Hematopoietic multipotent progenitor cell treated with erythropoietin and hydrocortisone succinate and interleukin-3 and kit ligand, for 15 days (in vitro differentiated cells): ENCODE measurements around the gene MLEC.

Experiments used
- DNase-seq: peaks from one replicate; pipeline ENCODE4 v3.0.0-alpha.2; 2015; ENCODE audit warnings: low spot score

The MLEC gene

DNA sequence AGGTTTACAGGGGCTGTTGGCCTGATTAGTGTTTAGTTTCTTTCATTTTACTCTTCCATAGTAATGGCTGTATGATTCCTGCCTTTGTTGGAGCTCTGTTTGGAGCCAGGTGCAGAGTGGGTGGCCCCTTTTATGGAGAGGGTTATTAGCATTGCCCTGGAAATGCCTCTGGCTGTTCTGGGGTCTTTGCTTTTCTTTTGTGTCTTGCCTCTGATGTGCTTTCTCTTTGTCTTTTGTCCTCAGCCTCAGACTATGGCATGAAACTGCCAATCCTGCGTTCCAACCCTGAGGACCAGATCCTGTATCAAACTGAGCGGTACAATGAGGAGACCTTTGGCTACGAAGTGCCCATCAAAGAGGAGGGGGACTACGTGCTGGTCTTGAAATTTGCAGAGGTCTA is 6.9 kb downstream of the MLEC start:
- no peak for DNase-seq

DNA sequence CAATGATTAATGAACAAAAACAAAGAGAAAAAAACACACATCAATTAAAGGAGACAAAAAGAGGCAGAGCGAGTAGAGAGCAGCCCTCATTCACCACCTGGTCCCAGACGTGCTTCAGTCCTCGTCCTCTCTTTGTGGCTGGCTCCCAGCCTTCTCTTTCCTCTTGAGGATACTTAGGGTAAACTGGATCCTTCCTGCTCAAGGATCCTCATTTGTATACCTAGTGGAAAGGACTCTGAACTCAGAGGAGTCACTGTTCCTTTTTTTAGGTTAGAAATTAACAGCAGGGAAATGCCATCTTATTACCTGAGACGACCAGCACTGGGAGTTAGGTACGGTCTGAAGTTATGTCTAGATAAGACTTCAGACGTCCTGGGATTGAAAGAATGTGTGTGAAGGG is 9.7 kb downstream of the MLEC start:
- no peak for DNase-seq

DNA sequence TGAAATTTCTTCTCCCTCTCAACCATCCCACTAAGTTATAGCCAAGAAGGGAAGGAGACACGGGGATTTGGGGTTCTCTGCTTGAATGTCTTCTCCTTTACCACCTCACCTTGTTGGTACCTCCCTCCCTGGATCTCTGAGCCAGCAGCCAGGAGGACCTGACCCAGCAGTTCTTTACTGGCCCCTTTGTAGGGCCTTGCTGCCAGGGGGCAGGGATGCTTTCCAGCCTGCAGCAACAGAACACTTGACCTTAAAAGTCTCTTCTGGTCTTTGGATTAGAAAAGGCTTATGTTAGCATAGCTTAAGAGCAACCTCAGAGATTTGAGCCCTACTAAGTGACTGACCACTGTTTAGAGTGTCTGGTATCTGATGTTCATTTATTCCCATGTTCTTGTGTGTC is 10.4 kb downstream of the MLEC start:
- no peak for DNase-seq

DNA sequence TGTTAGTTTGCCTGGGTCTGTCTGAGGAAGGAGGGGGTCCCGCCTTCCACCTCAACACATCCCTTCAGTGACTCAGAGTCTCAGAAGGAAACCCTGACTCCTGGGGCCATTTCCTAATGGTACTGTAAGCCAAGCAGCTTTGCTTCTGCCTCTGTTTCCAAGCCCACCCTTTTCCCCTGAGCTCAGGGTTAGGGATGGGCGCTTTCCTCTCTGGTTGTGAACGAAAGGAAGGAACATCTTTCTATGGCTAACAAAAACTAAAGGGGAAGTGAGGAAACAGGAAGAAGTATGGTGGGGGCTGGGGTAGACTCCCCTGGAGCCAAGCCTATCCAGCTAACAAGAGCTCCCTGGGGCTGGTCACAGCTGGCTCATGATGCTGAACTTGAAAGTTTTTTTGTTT is 11.7 kb downstream of the MLEC start:
- no peak for DNase-seq

DNA sequence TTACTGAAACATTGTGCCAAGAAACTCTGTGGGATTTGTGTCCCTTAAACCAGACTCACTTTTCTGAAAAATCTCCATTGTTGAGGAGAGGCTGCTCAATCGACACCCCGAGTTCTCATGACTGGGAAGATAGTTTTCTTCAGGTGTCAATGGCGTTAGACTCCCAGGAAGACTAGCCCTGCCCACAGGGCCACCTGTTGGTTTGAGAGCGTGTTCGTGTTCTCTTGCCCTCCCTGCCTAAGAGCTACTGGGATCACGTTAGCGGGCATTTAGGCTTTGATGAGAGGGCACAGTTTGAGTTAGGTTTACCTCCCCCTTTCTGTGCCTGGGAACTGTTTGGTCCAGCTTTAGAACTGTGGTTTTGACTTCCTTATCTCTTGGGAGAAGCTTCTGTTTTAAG is 12.6 kb downstream of the MLEC start:
- DNase-seq, result no peak

DNA sequence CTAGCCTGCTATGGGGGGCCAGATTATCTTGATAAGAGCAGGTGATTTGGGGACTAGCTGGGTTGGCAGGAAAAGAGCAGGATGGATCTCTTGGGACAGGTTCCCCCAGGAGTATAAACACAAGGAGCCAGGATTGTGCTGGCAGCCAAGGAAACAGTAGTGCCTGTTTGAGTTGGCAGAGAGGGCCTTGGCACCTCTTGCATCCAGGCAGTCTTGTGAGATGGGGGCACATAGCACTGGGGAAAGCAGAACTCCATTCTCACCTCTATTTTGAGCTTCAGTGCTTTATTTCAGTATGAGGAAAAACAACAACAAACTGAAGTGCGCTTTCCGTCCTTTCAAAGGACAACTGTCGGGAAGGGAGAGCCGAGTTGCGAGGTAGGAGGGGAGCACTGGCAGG is 13.9 kb downstream of the MLEC start:
- no peak for DNase-seq

DNA sequence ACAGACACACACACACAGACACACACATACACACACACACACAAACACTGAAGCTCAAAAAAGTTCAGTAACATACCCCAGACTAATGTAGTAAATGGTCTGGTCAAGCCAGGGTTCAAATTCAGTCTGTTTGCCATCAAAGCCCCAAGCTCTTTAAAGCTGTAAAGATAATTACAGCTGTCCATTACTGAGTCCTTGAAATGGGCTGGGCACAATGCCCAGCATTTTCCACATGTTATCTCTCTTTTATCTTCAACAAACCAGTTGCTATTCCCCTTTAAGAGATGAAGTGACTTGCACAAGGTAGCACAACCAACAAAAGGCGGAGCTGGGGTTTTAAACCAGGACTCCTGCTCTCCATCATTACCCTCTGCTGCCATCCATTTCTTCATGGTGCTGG is 15.7 kb downstream of the MLEC start:
- DNase-seq, result no peak

DNA sequence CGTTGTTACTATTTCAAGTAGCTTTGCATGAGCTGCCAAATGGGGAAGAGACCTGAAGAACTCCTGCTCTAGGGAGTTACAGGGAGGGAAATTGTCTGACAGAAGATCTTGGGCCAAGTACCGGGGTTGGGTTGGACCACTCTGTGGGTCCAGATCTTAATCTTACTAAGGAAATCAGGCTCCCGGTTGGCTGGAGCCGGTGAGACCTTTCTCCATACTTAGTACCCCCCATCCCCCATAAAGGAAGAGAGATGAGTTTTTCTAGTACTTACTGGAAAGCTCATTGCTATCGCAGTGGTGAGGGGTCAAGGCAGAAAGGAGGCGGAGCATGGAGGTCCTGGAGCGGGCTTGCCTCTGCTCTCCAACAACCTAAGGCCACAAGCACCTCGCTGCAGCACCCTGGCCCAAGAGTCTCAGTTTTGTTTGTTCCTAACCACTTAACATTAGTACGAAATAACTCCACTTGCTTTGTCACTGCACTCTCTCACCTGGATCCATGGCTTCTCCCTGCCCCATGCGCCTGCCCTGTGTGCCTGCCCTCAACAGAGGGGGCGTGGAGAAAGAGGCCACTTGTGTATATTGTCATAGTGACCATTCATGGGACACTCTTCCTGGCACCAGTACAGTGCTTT is 16.5 kb downstream of the MLEC start:
- DNase-seq, result no peak

DNA sequence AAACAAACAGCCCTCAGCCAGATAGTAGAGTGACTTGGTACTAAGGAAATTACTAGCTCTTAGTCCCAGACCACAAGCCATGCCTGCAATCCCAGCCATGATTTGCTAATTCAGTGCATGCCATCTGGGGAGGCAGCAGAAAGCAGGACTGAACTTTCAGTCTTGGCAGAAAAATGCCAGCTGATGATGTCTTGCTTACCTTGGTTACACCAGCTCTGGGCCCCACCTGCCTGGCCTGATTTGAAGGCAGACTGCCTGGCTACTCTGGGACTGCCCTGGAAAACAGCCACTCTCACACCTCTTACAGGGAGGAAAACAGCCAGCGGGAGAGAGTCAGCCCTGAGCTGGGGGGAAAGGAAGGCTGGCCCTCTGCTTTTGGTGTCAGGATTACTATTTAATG is 18.7 kb downstream of the MLEC start:
- DNase-seq, result no peak

DNA sequence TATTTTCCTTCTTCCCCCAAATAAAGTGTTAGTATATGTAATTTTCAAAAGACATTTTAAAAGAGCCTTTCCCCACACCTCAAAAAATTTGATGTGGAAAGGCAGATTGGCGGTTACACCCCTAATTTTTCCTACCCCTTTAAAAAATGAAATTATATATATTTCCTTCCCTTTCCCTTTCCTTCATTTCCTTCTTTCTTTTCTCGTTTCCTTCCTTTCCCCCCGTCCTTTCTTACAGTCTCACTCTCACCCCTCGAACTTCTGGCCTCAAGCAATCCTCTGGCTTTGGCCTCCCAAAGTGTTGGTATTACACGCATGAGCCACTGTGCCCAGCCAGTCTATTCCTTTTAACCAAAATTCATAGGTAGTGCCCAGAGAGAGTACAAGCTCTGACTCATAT is 19.1 kb downstream of the MLEC start:
- no peak for DNase-seq

DNA sequence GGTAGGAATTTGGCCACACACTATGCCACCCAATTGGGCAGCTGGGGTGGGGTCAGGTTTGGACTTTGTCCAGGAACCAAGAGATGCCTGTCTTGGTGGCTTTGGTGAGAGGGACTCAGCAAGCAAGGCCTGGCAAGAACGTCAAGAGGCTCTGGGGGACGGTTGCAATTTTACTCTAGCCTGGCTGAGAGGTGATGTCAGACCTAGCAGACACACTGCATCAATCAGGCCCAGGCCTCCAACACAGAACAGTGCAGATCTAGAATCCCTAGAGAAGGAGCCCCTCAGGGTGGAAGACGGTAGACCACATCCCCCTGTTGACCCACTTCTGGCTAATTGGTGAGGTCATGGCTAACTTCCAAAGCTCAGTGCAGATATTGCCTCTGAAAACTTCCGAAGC is 21.7 kb downstream of the MLEC start:
- no peak for DNase-seq

DNA sequence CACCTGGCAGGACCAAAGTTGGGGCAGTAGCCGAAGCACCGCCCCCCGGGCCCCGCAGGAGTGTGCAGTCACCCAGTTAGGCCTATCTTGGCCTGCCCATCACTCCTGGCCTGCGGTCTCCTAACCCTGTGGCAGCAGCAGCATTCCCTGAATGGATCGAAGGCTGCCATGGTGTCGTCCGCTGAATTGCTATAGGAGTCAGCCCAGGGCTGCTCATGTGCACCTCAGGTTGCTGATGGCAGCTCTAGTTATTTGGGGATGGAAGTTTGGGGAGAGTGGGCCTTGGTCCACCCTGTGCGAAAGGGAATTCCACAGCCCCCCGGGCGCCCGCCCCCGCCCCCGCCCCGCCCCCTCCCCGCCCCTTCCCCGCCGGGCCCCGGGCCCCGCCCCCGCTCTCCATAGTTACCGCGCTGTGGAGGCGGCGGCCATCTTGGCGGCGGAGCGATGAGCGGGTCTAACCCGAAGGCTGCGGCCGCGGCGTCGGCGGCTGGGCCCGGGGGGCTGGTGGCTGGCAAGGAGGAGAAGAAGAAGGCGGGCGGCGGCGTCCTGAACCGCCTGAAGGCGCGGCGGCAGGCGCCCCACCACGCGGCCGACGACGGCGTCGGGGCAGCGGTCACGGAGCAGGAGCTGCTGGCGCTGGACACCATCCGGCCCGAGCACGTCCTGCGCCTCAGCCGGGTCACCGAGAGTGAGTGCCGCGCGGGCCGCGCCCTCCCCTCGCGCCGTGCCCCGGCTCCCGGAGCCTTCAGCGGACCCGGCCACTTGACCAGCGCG is 23.3 kb downstream of the MLEC start, which contains the start of gene UNC119B:
TSS of gene UNC119B (plus strand) at position 428 of the 774 bp plus-strand sequence. CDS start at position 445, 17 bp downstream.
- peak; percentile 69 for DNase-seq

DNA sequence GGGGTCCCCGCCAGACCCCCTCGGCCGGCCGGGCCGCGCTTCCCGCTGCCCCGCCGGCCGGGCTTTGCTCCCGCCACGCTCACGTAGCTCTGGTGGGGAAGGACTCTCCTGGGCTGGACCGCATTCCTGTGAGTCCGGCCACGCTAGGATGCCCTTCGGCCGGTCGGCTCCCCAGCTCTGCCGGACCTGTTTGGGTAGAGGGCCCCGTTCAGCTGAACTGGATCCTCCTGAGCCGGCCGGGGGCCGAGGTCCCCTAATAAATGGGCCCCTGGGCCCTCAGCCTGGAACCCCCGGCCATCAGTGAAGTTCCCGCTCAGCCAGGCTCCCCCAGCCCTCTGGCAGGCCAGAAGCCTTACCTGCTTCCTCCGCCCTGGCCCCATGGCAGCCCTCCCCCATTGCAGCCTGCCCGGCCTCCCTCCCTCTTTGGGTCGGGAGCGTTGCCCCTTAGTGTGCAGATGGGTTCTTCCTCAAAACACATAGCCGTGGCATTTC is 23.9 kb downstream of the MLEC start:
- DNase-seq, result no peak

DNA sequence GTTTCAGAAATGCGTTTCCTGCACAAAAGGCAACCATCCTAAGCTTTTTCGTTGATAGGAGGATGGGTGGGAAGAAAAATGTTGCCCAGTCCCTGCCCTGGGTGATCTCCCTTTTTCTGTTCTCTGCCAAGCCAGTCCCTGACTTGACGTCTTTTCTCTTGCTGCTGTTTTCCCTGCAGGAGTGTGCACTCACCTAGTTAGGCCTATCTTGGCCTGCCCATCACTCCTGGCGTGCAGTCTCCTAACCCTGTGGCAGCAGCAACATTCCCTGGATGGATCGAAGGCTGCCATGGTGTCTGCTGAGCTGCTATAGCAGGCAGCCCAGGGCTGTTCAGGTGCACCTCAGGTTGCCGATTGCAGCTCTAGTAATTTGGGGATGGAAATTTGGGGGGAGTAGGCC is 24.5 kb downstream of the MLEC start:
- no peak for DNase-seq

DNA sequence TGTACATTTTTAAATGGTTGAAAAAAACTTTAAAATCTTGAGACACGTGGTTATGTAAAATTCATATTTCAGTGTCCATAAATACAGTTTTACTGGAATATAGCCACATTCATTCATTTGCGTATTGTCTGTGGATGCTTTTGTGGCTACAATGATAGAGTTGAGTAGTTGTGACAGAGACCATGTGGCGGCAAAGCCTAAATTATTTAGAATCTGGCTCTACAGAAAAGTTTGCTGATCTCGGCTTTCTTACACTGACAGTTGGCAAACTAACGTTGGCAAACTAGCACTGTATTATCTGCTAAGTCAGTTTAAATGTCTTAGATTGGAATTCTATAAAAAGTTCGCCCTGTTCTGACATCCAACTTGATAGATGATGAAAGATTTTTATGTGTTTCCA is 25.7 kb downstream of the MLEC start:
- DNase-seq, result no peak

DNA sequence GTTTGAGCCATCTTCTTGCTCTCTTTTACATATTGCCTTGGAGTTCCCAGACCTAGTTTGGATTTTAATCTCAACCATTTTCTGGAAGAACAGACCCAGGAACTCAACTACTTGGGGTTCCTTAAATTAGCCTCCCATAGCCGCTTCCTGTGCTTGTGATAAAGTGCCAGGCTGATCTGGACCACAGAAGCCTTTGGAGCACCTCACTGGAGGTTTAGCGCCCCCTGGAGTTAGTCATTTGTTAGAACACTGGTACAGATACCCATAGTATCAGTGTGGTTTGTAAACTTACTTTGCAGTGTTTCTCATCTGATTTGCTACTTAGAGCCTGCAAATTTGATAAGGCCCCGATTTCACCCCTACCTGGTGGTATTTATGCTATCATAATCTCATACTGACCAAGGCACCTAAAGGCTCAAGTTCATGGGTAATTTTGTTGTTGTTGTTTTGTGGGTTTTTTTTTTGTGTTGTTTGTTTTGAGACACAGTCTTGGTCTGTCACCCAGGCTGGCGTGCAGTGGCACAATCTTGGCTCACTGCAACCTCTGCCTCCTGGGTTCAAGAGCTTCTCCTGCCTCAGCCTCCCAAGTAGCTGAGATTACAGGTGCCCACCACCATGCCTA is 27.0 kb downstream of the MLEC start:
- peak; percentile 90 for DNase-seq

DNA sequence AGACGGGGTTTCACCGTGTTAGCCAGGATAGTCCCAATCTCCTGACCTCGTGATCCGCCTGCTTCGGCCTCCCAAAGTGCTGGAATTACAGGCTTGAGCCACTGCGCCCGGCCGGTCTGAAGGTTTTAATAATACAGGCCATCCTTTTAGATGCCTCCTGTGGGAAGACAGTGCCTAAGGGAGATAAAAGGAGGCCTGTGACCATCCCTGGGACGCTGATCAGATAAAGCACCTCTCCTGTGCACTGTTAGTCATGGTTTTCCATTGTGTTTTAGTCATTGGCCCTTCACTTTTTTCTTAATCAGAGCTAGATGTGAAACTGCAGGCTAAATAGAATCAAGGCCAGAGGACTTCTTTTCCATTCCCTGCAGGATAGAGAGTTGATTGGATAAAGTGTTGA is 31.1 kb downstream of the MLEC start:
- no peak for DNase-seq

DNA sequence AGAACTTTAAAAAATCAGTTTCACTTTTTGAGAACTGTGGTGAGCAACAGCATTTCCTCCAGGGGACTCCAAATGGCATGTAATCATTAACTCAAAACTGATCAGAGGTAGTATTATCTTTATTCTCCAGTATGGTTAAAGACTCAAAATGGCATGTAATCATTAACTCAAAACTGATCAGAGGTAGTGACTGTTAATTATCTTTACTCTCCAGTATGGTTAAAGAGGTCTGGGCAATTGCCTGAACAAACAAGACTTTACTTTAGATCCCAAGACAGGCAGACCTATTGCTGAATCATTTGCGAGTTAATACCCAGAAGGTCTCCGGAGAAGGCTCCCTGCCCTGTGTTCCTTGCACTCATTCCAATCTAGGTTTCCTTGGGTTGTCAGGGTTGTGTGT is 32.1 kb downstream of the MLEC start:
- peak; percentile 55 for DNase-seq

DNA sequence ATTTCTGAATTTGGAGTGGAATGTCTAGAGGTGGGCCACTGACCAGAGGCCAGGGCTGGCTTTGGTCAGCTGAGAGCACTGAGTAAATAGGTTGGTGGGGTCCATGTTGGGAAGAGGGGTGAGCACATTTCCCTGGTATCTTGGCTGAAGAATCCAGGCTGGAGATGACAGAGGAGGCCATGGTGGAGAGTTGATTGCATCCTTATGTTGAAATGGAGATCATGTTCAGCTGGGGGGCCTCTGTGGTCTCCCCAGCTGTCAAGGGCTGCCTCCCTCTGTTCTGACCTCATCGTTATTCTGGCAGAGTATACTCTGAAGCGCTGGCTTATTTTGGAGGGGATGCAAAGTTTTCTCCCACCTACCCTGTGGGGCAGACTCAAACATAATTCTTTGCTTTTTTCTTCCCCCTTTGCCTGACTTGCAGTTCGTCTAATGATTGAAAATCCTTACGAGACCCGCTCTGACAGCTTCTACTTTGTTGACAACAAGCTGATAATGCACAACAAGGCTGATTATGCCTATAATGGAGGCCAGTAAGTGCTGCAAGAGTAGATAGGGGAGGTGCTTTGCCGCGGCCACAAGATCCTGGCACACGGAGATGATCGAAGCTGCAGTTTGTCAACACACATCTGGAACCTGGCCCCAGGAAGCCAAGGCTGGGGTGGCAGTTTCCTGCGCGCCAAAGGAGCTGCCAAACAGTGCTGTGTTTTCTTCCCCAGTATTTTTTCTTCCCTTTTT is 32.7 kb downstream of the MLEC start:
- DNase-seq, result peak; percentile 83

DNA sequence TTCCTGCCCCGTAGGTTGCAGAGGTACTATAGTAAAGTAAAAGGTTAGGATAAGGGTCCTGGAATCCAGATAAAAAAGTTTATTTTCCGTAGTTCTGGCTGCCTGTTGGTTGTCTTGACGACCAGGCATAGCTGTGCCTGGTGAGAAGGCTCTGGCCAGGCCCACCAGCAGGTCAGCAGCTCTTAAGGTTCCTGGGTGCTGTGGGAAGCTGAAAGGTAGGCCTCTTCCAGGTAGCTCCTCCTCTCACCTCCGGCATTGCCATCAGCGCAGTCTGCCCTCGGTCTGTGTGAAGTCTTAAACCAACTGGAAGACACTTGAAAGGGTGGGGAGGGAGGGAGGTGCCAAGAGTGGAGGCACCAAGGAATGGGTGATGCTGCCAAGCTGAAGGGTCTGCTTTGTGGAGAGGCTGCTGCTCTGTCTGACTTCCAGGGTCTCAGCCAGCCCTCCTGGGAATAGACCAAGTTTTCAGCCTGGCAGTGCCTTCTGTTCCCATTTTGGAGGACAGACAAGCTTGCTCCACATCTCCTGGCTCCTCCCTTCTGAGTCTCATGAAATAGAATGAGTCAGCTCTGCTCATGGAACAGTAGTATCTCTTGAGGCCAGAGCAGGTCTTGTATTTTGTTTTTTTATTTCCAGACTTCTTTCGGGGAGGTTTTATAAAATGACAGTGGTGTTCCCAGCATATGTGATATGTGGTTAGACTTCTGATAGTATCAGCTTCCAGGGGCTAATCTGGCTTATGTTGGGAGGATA is 33.5 kb downstream of the MLEC start:
- DNase-seq, result peak; percentile 93

DNA sequence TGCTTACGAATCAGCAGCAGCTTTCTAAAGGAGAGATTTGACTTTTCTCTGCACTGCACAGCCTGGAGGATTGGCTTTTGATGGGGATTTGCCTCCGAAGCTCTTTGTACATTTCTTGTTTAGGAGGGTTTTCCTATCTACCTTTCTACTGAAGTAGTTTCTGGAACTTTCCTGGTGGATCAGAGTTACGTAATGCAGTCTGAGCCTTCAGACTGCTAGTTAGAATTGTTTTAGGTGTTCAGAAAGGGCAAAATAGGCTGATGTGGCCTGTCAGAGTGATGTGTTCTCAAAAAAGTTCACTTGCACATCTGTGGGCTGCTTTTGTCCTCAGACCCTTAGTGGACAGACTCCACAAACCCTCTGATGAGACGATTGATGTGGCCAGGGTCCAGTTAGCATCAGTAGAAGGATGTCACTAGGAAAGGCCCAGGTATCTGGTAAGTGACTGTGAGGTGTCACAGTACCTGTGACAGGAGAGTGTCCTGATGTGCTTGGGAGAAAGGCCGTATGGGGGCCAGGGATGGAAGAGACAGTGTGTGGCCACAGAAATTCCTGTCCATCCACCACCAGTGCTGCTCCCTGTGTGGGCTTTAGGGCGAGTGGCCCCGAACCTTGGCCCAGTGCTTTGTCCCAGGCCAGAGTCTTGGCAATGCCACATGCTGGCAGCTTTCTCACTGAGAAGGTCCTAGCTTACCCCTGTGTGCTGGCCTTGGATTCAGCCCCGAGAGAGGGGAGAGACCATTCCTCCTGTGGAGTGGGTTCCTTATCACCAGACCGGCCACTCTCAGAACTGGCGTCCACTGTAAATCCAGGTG is 34.2 kb downstream of the MLEC start:
- peak; percentile 13 for DNase-seq
